Left forelimb (tissue), 1 donor: Measurements from ENCODE around the gene B4GALT2.

Experiments used
- DNase-seq: peaks from one replicate; pipeline ENCODE4 v3.0.0-alpha.2; 2018; ENCODE audit warnings: low spot score

The B4GALT2 gene

DNA sequence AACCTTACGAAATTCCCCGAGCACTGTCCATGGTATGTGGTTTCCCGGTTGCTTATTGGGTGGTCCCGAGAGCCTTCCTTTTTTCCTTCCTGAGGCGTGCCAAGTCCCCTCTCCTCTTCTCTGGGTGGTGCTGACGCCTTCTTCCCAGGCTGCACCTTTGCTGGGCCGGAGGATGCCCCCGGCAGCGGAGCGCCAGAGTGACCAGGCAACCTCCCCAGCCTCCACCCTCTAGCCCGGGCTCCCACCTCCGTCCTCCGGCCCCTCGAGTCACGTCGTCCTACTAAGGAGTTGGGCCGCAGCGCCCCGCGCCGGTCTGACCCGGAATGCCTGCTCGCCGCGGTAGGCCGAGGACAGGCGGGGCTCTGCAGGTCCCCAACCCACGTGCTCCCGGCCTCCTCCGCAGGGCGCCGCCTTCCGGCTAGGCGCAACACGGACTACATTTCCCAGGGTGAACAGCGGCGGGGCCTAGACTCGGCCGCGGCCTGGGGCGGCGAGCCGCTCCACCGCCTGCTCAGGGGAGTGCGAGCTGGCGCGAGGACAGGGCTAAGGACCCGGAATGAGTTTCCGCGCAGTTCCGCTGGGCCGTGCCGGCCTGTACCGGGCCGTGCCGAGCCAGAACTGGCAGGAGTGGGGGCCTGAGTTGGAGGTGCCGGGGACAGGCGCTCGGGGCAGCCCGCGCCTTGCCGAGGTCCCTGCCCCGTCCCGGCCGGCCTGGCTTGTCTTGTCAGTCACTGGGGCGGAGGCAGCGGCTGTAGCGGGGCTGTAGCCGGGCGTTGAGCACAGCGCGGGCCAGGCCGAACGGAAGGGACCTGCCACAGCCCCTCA, 32.6 kb upstream of the B4GALT2 start, which contains the start of gene IPO13:
Gene IPO13, plus strand, starts transcription at position 715 of the 825 bp plus-strand sequence. CDS start 651 bp downstream, outside the sequence.
- peak; percentile 99 for DNase-seq

- DNase-seq, result no peak
Observed at GRCh38 chr1:43947061-43947873, 31.7 kb upstream of the B4GALT2 start.

DNA sequence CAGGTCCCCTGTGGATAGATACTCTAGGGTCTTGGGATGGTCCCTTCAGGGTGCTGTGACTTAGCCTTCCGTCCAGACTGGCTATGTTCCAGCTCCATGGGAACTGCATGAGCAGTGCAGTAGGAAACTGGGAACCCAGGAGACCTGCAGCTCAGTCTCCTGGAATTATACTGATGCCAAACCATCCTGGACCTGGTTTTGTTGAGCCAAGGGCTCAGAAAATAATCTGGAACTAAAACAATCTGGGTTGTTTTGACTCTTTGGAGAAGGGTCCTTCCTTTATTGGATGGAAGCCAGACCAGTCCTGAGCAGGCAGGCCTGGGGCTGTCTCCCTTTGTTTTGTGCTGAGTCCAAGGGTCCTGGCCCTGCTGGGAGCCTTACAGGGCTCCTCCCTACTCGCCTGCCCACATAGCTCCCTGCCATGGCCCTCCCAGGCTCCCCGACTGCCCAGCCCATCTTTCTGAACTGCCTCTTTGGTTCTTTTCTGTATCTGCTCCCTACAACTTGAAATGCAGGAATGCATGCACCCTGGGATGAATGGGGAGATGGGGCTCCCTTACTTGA, 31.1 kb upstream of the B4GALT2 start:
- no peak for DNase-seq

DNA sequence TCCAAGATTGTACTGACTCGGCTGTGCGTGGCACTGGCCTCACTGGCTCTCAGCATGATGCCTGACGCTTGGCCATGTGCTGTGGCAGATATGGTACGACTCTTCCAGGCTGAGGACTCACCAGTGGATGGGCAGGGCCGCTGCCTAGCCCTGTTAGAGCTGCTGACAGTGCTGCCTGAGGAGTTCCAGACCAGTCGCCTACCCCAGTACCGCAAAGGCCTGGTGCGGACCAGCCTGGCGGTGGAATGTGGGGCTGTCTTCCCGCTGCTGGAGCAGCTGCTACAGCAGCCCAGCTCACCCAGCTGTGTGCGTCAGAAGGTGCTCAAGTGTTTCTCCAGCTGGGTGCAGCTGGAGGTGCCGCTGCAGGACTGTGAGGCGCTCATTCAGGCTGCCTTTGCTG, 29.3 kb upstream of the B4GALT2 start:
- DNase-seq, result no peak

- no peak for DNase-seq
Observed at GRCh38 chr1:43951021-43951985, 27.7 kb upstream of the B4GALT2 start.

DNA sequence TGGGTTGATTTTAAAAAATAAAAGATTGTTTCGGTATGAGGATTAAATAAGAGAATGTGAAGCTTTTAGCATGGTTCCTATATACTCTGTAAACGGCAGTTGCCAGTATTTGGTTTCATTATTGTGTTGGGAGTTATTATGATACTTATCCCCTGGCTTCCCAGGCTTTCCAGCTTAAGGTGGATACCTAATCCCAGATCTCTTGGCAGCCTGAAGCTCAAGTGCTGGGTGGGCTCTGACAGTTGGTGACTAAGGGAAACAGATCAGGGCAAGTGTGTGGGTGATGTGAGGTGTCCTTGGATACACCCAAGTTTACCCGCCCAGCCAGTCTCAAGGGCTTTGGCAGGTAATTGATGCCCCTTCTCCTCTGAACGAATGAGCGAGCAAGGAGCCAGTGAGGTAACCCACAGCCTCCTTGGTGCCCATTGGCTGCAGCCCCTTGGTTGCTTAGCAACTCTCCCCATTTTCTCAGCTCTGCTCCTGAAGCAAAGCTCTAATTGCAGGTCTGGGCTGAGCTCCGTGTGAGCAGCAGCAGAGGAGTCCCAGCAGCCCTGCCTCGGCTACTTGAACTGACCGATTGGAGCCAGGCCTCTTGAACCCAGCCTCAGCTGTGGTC, 26.2 kb upstream of the B4GALT2 start:
- DNase-seq, result no peak

DNA sequence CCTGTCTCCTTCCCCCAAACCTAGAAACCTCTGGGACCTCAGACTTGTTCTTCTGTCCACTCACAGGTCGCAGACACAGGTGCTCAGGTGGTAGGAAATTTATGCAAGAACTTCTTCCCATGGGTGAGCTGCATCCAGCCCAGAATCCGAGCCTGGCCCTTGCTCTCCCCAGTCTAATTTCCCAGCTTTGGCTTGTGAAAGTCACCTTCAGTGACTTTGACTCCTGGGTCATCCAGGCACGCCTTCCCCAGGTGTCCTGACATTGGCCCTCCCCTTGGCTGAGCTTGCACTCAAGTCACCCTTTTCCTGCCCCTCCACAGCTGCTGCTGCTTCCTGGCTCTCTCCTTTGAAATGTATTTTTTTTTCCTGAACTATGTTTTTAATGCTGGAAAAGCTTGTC, 25.6 kb upstream of the B4GALT2 start:
- DNase-seq, result no peak

DNA sequence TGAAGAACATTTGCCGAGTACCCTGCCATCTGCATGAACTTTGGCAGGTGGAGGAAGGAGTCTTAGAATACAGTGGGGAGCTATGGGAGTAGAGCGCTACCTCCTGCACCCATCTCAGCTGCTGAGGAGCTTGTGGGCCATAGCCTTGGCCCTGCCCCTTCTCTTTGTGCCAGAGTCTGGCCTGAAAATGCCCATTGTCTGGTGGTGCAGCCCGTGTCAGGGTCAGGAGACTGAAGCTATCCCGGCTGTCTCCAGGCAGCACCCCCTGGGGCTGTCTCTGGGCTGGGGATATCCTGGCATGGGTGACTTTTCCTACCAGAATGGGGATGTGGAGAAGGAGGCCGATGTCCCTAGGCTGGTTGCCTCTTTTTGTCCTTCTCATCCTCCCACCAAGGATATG, 25.0 kb upstream of the B4GALT2 start:
- DNase-seq, result no peak

GRCh38 chr1:43956234-43956633, 22.8 kb upstream of the B4GALT2 start:
- no peak for DNase-seq

DNA sequence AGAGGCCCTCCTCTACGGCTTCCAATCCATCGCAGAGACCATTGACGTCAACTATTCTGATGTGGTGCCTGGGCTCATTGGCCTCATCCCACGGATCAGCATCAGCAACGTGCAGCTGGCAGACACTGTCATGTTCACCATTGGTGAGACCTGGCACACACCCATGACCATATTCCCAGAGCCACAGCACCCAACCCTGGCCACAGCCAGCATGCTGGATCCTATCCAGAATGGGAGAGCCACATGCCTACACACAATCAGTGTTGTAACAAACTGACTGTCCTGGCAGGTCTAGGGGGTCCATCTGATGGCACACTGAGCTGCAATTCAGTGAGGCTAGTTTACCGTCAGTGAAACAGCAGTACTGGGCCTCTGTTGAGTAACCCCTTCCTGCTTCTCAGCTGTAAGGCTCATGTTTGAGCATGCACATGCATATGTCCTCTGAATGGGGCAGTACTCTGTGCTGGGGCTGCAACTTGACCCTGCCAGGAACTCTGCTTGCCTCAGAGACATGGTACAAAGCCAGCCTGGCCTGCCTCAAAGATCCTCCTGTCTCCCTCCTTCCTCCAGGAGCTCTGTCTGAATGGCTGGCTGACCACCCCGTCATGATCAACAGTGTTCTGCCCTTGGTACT, 21.5 kb upstream of the B4GALT2 start:
- DNase-seq, result no peak

DNA sequence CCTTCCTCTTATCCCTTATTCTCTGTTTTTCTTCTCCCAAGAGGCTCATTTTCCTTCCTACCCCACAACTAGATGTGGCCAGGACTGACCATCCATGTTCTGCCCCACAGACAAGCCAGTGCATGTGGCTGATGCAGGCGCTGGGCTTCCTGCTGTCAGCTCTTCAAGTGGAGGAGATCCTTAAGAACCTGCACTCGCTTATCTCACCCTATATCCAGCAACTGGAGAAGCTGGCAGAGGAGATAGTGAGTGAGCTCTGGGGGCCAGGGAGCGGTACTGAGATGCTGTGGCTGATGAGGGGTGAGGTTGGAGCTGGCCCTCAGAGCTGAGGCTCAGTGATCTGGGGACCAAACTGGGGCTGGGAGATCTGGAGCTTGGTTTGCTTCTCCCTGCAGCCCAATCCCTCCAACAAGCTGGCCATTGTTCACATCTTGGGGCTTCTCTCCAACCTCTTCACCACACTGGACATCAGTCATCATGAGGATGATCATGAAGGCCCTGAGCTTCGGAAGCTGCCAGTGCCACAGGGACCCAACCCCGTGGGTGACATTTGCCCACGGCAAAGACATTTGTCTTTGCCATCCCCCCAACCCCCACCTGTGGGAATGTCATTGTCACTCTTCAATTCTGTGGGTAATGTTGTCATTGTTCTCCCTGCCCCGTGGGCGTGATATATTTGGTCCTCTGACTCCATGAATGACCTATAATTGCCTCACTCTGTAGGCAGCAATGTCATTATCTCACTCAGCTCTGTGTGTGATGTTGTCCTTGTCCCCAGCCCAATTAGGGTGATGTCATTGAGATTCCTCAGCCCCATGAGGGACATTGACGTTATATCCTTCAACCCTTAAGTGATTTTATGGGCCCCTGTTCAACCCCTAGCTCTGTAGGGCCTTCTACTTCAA, 20.4 kb upstream of the B4GALT2 start:
- DNase-seq, result no peak

DNA sequence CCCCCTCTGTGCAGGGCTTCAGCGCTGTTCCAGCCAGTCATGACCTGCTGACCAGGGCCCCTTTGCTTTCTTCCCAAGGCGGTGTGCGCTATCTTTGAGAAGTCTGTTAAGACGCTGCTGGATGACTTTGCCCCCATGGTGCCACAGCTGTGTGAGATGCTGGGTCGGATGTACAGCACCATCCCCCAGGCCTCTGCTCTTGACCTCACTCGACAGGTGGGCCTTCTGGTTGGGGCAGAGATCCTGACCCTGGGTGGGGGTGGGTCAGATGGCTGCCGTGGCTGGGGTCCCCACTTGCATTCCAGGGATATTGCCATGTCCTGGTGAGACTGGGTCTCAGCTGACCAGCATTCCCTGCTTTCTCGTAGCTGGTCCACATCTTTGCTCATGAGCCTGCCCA, 18.2 kb upstream of the B4GALT2 start:
- no peak for DNase-seq

DNA sequence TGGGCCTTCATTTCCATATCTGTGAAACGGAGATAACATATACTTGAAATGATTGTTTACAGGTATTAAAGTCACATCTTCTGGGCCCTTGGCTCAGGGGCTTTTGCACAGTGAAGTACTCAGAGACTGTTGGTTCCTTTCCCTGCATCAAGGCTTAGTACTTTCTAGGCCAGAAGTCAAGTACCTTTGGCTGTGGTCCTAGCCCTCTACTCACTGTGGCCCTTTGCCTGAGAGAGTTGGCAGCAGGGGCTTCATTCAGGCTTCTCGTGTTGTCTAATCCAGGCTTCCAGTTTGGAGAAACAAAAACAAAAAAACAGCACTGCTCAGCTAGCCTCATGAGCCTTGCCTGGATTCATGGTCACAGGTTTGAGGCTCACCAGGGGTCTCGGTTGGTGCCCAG, 17.3 kb upstream of the B4GALT2 start:
- no peak for DNase-seq

DNA sequence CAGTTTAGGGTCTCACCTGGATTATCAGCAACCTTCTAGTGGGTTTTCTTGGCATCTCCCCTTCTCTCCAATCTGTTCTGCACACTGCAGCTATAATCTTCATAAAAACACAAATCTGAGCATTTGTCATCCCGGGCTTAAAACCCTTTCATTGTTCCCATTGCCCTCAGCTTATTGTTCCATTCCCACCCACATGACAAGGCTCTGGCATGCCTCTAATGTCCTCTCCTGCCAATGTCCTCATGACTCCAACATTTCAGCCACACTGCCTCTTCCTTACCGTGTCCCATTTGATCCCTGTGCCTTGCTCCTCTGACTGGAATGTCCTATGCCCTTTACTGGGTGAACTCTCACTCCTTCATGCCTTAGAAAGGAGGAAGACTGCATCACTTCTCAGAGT, 16.7 kb upstream of the B4GALT2 start:
- no peak for DNase-seq

GRCh38 chr1:43963006-43963405, 16.0 kb upstream of the B4GALT2 start:
- no peak for DNase-seq

DNA sequence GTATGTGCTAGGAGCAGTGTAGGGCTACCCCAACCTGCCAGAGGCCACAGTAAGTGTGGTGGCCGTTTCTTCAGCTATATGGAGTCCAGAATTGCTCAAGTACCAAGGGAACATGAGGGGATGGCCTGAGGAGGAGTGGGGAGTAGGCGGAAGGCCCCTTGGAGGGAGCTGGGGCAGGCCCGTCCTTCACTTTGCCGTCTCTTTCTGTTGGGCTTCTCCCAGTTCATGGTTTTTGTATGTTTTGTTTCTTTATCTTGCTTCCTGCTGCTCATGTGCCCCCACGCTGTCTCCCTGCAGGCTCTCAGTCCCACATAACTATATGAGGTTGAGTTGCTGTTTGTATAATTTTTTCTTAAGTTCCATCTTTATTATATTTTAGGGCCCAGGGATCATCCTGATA, 15.1 kb upstream of the B4GALT2 start:
- no peak for DNase-seq

- no peak for DNase-seq
Observed at GRCh38 chr1:43965316-43965715, 13.7 kb upstream of the B4GALT2 start.

DNA sequence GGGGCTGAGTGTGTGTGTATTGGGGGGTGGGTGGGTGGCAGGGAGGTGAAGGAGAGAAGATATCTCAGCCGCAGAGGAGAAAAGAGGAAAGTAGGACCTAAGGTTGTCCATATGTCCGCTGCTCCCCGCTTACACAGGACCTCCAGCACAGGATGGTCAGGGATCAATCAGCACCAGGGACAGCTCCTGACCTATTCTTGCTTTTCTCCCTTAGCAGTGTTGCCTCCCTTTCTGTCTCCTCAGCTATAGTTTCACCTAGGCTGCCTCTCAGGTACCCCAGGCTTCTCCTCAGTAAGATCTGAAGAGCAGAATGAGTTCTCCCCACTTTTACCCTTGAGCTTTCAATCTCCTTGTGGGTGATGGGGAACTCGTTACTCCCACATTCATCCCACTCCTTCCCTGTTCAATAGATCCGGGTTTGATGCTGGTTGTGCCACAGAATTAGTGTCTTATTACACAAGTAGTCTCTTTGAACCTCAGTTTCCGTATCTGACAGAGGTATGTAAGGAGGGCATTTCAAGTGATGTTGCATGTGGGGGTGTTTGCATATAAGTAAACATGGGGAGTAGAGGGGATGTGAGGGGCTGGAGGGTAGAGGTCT, 10.6 kb upstream of the B4GALT2 start:
- DNase-seq, result no peak

GRCh38 chr1:43969416-43969745, 9.6 kb upstream of the B4GALT2 start:
- DNase-seq, result no peak
